Raji (cell line): ENCODE results near the gene PSMA7.

Source experiments
- POLR2A ChIP-seq: IDR thresholded peaks from 2 replicates; pipeline ENCODE4 v1.6.1; 2011; ENCODE audit warnings: low read depth, low read length, control low read depth; ENCODE audit not compliant: insufficient read depth

PSMA7 gene

DNA sequence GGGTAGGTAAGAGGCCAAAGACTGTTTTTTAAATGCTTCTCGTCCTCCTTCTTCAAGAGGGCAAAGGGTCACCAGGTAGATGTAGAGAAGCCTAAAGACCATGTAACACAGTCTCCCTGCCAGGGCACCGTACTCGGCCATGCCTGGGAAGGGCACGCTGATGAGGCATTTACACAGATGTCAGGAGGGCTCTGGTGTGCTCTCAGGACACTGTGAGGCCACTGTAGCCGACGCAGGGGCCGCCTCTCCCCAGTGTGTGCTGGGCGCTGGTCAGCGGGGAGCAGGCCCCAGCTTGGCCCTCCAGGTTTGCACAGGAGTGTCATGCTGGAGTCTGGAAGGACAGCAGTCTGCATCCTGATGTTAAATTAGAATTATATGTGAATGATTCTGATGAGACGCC, 32.5 kb upstream of the PSMA7 start:
- no peak for TF ChIP-seq POLR2A

DNA sequence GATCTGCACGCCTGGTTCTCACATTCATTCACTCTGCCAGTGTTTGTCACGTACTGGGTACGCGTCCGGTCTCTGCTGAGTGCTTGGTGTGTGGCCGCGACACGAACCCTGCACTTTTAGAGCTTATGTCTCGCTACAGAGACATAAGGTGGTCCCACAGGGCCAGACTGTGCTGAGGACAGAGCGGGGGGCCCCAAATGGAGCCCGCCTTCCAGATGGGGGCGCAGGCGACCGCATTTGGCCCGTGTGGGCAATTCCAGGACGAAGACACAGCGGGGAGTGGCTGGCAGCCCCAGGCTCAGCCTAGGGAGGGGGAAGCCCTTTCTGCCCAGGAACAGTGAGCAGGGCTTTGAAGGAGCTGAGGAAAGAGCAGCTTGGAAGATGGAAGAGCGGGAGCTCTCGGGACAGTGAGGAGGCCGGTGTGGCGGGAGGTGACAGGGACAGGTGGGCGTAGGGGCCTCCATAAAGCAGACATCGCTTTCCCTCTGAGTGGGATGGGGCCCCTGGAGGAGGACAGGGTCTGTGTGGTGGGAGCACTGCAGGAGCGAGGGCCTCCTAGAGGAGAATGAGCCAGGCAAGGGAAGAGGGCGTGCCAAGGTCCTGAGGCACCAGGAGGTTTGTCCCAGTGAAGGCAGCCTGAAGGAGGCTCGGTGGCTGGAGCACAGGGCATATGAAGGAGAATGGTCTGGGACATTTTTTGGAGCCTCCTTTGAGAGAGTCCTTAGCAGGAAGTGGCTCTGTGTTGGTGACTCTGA, 31.9 kb upstream of the PSMA7 start:
- TF ChIP-seq POLR2A = no peak

DNA sequence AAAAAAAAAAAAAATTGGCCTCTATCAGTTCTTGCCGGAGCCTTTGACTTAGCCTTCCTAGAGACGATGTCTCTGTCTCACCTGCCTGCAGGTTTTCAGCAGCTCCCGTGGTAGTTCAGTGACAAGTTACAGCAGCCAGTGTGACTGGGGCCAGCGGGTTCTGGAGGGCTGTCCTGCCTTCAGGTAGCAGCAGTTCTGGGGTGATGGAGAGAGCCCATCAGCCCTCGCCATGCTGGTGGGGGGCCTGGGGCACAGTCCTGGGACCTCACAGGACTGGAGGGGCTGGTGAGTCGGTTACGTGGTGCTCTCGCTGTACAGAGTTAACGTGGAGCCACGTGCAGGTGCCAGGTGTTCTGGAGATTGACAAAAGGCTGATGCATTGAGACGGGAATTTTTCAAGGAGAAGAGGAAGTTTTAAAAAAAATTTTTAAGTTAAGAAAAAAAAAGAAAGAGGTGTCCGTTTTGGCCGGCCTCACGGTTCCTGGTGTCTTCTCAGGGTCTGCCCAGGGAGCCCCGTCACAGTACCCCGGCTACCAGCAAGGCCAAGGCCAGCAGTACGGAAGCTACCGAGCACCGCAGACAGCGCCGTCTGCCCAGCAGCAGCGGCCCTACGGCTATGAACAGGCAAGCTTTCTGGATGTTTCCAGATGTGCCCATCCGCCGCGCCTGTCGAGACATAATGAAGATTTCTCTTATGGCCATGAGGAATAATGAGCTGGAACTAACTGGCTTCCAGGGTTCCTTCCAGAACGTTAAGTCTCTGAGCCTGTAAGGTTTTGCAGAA, 31.0 kb upstream of the PSMA7 start:
- TF ChIP-seq POLR2A = no peak

DNA sequence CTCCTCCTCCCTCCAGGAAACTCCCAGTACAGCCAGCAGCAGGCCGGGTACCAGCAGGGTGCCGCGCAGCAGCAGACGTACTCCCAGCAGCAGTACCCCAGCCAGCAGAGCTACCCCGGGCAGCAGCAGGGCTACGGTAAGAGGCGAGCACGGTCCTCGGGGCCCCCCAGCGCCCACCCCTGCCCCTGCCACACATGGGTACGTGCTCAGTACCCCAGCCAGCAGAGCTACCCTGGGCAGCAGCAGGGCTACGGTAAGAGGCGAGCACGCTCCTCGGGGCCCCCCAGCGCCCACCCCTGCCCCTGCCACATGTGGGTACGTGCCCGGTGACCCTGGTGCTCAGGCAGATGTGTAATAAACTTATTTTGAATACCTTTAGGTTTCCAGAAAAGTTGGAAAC, 29.5 kb upstream of the PSMA7 start:
- TF ChIP-seq POLR2A = no peak

DNA sequence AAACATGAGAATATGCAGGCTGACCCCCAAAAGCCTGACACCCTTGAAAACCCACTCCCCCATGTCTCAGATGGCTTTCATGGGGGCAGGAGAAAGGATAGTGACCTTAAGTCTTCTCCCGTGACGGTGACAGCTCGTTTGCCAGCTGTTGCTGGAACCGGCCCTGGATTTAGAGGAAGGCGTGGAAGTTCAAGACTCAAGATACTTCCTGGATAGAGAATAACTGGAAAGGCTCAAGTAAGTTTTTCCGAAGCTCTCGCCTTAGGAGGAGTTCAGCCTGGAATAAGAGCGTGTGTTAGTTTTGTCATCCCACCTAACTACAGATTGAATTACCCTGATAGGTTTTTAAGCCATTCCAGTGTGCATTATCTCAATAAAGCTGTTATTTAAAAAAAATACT, 28.1 kb upstream of the PSMA7 start:
- no peak for TF ChIP-seq POLR2A

DNA sequence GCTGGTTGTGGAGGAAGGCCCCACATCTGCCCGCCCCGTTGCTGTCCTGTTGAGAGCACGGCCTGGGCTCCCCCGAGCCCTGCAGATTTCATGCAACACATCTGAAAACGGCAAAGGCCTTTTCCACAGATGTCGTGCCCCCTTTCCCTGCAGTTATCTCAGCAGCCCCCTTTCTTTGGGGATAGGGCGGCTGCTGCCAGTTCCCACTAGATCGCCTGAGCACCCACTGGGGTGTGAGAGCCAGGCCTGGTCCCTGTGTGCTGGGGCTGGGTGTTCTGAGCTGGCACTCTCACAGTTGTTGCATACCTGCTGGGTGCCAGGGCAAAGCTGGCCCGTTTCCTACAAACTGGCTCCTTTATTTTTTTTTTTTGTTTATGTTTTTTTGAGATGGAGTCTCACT, 27.3 kb upstream of the PSMA7 start:
- TF ChIP-seq POLR2A = no peak

DNA sequence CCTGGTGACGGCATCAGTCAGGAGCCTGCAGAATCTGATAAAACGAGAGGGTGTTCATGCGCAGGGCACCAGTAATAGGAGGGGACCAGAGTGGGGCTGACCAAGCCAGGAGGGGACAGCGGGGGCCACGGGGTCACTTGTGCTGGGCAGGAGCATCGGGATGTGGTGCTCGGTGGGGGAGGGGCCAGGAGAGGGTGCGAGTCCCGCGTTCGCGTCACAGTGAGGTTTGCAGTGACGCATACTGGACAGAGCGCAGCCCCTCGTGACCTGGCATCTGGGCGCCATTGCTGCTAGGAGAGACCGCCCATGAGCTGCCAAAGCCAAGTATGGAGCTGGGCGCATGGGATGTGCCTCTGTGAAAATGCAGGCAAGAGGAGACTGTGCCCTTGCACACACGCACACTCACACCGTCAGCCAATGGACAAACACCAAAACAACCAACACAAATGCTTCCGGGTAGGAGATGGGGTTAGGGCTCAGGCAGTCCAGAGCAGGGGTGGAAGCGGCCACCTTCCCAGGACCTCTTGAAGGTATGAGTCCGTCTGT, 25.8 kb upstream of the PSMA7 start:
- no peak for TF ChIP-seq POLR2A

DNA sequence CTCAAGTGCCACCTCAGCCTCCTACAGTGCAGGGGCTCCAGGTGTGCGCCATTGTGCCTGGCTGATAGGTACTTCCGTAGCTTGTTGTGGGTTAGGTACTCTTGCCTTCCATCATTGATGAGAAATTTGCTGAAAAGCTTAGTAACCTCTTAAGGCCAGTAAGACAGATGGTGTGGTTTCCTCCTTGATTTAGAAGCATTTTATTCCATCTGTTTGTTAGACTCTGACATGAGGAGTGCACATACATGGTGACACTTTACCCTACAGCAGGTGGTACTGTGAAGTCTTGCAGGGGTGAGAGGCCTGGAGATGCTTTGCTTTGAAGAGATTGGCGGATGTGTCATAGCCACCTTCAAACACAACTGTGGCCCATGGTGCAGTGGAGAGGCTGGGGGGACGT, 24.9 kb upstream of the PSMA7 start:
- no peak for TF ChIP-seq POLR2A

DNA sequence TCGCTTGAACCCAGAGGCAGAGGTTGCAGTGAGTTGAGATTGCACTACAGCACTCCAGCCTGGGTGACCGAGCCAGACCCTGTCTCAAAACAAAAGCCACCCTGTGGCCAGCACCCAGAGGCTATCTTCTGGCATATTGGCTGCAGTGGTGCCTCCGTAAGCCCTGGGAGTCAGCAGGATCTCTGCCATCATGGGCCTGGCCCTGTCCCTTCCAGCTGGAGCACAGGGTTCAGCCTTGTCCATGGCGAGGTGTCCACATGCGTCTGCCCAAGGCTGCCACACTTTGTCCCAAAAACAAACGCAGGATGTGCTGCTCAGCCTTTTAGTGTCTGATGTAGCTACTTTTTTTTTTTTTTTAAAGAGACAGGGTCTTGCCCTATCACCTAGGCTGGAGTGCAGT, 24.3 kb upstream of the PSMA7 start:
- no peak for TF ChIP-seq POLR2A

DNA sequence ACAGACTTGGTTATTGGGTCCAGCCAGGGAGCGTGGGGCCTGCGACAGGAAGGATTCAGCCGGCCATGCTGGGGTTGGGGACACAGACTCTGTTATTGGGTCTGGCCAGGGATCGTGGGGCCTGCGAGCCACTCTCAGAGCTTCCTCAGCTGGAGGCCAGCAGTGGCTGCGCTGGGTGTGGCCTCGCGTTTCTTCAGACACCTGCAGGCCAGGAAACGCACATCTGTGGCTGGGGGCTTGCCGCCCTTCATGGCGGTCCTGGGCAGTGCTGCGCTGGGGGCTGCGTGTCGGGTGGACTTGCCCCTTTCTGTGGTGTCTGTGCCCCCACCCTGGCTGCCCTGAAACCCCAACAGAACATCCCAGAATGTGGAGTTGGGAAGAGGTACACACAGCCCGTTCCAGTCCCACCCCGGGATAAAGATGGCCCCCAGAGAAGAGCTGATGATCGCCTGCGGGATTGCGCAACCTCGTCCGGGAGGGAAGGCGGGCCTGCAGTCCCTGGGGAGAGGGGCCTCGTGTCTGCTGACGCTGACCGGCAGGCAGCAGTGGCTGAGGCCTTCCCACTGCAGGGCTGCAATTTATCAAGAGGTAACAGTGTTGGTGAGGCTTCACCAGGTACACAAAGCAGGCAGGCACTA, 22.7 kb upstream of the PSMA7 start:
- no peak for TF ChIP-seq POLR2A

DNA sequence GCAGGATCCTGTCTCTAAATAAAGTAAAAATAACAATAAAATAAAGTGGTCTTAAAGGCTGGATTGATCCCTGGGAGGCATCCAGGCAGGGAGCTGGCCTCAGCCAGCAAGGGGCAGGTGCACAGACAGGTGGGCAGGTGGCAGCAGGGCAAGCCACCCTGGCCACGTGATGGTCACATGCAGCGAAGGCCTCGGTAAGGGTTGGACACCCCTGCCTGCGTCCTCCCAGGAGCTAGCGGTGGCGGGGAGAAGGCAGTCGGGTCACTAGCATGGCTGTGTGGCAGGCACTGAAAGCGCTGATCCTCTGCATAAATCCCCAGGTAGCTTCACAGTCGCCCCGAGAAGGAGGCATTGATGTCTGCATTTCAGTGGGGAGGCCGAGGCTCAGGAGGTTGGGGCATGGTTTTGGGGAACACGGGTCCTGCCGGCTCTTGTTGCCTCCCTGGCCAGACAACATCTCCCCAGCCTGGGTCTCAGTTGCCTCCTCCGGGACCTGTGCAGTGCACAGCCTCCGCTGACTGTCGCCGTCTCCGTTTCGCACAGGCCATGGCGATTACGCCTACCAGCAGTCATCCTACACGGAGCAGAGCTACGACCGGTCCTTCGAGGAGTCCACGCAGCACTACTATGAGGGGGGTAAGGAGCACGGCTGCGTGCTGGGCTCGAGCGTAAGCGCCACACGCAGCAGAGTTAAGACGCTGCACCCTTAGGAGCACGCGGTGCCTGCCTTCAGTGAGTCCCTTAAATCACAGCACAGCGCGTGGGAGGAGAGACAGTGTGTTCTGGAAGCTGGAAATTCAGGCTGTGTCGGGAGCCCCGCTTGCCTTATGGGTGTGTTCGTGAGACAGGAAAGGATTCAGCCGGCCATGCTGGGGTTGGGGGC, 21.9 kb upstream of the PSMA7 start:
- no peak for TF ChIP-seq POLR2A

DNA sequence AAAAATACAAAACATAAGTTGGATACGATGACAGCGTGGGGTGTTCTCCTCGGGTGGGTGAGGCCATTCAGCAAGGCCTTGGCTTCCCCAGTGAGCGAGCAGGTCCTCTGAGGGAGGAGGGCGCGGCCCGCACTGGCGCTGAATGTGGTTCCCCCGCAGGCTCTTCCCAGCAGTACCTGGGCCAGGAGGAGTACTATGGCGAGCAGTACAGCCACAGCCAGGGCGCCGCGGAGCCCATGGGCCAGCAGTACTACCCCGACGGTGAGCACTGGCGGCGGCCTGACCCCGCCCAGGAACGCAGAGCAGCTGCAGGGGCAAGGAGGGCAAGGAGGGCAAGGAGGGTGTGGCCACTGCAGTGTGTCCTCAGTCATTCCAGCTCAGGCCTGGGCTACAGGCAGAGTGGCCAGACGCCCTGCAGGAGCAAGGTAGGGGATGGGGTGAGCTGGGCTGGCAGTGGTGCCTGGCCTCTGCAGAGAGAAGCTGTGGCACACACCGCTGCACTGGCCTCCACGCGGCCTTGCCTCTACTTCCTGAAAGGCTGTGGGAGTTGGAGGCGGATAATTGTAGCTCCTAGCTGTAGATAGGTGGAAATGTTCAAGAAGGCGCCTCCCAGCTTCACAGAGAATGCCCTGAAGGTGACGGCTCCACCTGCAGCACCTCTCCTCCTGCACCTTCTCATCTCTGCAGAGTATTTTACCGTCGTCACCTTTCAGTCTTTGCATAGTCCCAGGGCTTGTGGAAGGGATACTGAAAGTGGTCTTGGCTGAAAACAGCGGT, 21.0 kb upstream of the PSMA7 start:
- TF ChIP-seq POLR2A = no peak

DNA sequence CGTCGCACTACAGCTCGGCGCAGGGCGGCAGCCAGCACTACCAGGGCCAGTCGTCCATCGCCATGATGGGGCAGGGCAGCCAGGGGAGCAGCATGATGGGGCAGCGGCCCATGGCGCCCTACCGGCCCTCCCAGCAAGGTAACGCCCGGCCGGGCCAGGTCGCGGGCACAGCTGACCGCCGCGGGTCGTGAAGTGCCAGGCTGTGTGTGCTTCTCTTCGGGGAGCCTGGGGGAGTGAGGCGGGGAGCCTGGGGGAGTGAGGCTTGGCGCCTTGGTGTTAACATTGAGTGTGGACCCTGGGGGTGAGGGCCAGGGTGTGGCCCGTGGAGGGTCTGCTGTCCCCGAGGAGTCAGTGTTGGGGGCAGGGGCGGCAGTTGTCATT, 20.3 kb upstream of the PSMA7 start:
- TF ChIP-seq POLR2A = no peak
